Ectodermal cell (in vitro differentiated cells): Measurements from ENCODE around the gene PPFIBP2.

Source experiments
- H3K27ac ChIP-seq: 2 replicates; pipeline ENCODE4 v1.7.0; 2013; ENCODE audit warnings: mild to moderate bottlenecking, low read depth, low read length; ENCODE audit not compliant: insufficient read depth, poor library complexity, severe bottlenecking
- H3K27me3 ChIP-seq: 2 replicates; pipeline ENCODE4 v1.7.0; 2013; ENCODE audit warnings: mild to moderate bottlenecking, low read length; ENCODE audit not compliant: insufficient read depth, control insufficient read depth, poor library complexity, severe bottlenecking
- H3K36me3 ChIP-seq: one replicate; pipeline ENCODE4 v1.7.0; 2013; ENCODE audit warnings: low read length; ENCODE audit not compliant: control insufficient read depth, insufficient read depth
- H3K4me1 ChIP-seq: one replicate; pipeline ENCODE4 v1.7.0; 2013; ENCODE audit warnings: low read length; ENCODE audit not compliant: control insufficient read depth, insufficient read depth
- H3K4me3 ChIP-seq: 2 replicates; pipeline ENCODE4 v1.7.0; 2013; ENCODE audit warnings: low read depth, low read length, control low read depth; ENCODE audit not compliant: insufficient read depth
- H3K9me3 ChIP-seq: 2 replicates; pipeline ENCODE4 v1.7.0; 2013; ENCODE audit warnings: mild to moderate bottlenecking, low read length, moderate library complexity; ENCODE audit not compliant: control insufficient read depth
- WGBS, 2 experiments: methylation state at CpG; one replicate each; pipeline ENCODE4 v1.1.7; 2013; ENCODE audit warnings: missing lambda C conversion rate in 2 of 2; 5-methylcytosine and 5-hydroxymethylcytosine counted together

Gene PPFIBP2

DNA sequence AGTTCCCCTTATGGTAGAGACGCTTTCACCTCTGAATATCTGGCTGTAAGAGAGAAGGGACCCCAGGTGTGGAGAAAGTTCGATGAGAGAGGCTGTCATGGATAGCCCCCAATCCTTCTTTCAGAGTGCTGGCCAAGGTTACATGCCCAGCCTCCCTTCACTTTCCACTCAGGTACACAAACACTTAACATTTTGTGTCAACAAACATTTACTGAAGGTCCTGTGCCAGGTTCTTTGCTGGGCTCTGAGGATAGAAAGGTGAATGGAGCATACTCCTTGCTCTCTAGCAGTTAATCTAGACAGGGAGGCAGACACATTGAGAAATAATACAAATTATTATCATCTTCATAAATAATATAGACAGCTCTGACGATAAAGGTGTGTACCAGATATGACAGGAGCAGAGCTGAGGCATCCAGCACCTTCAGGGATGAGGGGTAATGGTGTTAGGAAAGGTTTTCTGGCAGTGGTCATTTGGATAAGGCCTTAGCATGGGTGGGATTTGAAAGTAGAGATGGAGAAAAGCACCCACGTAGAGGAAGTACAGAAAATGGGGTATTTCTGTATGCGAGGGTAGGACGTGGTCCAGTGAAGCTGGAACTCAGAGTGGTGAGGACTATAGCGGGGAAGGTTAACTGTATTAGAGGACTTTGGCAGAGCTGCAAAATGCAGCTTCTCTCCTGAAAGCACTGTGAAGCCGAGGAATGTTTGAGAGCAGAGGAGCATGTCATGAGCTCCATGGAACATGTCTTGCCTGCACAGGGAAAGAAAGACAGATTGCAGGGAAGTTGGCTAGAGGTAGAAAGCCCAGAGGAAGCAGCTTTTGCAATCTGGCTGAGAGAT, 19.6 kb downstream of the PPFIBP2 start:
- WGBS, 2 experiments: 91 to 96% methylated on average over 8 of the region's 8 CpGs
- Histone ChIP-seq H3K36me3 (no peaks in the 10 kb centered on the region), H3K4me1 (no peaks in the 10 kb centered on the region), H3K4me3 (no peak overlapping the region), H3K27me3 (no peaks in the 10 kb centered on the region), H3K27ac (no peak overlapping the region), H3K9me3 (no peaks in the 10 kb centered on the region)

GRCh38 chr11:7534042-7534378, 20.2 kb downstream of the PPFIBP2 start:
- H3K4me3 ChIP-seq: no peak overlapping the region
- no peaks in the 10 kb centered on the region for H3K36me3 ChIP-seq
- no peaks in the 10 kb centered on the region for H3K27me3 ChIP-seq
- H3K4me1 ChIP-seq: no peaks in the 10 kb centered on the region
- no peaks in the 10 kb centered on the region for H3K9me3 ChIP-seq
- no peak overlapping the region for H3K27ac ChIP-seq

DNA sequence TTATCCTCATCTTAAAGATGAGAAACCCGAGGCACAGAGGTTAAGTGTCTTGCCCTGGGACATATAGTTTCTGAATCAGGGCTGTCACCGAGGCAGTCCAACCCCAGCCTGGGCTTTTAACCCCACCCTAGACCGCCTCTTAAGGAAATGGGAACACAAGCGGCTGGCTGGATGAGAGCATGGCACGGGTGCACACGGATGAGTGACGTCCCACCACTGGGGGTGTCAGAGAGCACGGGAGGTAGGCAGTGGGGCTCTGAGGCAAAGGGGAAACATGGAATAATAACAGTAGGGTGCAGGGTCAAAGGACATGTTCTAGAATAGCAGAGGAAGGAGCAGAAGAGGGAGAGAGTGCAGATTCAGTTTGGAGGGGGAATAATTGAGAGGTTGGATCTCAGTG, 22.3 kb downstream of the PPFIBP2 start:
- Histone ChIP-seq H3K9me3 (no peaks in the 10 kb centered on the region), H3K4me1 (no peaks in the 10 kb centered on the region), H3K27ac (no peak overlapping the region), H3K36me3 (no peaks in the 10 kb centered on the region), H3K4me3 (no peak overlapping the region), H3K27me3 (no peaks in the 10 kb centered on the region)
- 45 to 46% methylated on average over 8 of the region's 8 CpGs for WGBS, 2 experiments

GRCh38 chr11:7537265-7537664, 23.5 kb downstream of the PPFIBP2 start:
- 91 to 92% methylated on average over 6 of the region's 6 CpGs for WGBS, 2 experiments
- Histone ChIP-seq H3K36me3 (no peaks in the 10 kb centered on the region), H3K9me3 (no peaks in the 10 kb centered on the region), H3K27ac (no peak overlapping the region), H3K4me3 (no peak overlapping the region), H3K4me1 (no peaks in the 10 kb centered on the region), H3K27me3 (no peaks in the 10 kb centered on the region)

DNA sequence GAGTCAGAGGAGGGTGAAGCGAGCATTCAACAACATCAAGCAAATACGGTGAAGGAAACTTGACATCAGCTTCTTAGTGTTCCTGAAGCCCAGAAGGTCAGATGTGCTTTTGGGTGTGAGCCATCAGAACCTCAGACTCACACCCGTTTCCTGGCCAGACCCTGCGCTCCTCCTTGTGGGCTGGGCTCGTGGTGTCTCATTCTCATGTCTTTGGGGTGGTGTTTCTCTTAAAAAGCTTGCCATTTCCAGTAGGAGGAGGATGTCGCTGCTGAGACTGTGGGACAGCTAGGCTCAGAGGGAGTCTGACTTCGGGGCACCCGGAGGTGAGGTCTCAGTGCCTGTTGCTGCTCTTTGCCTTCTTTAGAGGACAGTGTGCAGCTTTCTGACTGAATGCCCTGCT, 24.2 kb downstream of the PPFIBP2 start:
- Histone ChIP-seq H3K36me3 (no peaks in the 10 kb centered on the region), H3K9me3 (no peaks in the 10 kb centered on the region), H3K4me1 (no peaks in the 10 kb centered on the region), H3K27me3 (no peaks in the 10 kb centered on the region), H3K27ac (no peak overlapping the region), H3K4me3 (no peak overlapping the region)
- WGBS, 2 experiments: 94 to 95% methylated on average over 8 of the region's 8 CpGs

GRCh38 chr11:7538466-7539454, 25.0 kb downstream of the PPFIBP2 start:
- no peak overlapping the region for H3K27ac ChIP-seq
- H3K4me3 ChIP-seq: no peak overlapping the region
- WGBS, 2 experiments: 89 to 91% methylated on average over 12 of the region's 12 CpGs
- no peaks in the 10 kb centered on the region for H3K36me3 ChIP-seq
- H3K27me3 ChIP-seq: no peaks in the 10 kb centered on the region
- H3K4me1 ChIP-seq: no peaks in the 10 kb centered on the region
- no peaks in the 10 kb centered on the region for H3K9me3 ChIP-seq

DNA sequence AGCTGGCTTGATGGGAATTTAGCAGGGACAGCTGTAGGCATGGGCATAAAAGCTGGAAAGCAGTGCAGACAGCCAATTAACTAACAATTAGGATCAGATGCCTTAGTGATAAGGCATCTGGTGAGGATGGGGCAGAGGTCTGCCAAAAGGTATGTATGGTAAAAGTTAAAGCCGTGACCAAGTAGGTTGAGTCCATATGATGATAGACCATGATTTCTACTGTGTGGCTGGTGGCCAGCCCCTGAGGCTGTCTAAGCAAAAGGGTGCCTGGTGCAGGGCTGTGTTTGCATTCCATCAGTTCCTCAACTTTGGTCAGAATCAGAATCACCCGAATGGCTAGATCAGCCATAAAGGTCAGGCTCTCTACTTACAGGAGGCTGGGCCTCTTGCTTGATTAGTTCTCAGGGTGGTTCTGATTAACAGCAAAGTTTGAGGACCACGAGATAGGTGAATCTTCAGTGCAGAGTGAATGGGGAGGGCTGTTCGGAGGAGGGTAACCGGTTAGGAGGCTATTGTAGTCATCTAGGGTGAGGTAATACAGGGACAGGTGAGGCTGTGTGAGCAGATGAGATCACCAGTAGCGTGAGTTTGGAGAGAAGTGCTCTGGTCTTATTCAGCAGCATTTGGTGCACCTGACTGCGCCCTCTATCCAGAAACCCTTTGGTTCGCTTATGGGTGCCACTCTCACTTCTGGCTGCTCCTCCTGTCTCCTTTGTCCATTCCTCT, 27.2 kb downstream of the PPFIBP2 start:
- no peak overlapping the region for H3K4me3 ChIP-seq
- no peaks in the 10 kb centered on the region for H3K4me1 ChIP-seq
- H3K27ac ChIP-seq: no peak overlapping the region
- WGBS, 2 experiments: 93 to 95% methylated on average over 8 of the region's 8 CpGs
- no peaks in the 10 kb centered on the region for H3K27me3 ChIP-seq
- H3K9me3 ChIP-seq: no peaks in the 10 kb centered on the region
- no peaks in the 10 kb centered on the region for H3K36me3 ChIP-seq

DNA sequence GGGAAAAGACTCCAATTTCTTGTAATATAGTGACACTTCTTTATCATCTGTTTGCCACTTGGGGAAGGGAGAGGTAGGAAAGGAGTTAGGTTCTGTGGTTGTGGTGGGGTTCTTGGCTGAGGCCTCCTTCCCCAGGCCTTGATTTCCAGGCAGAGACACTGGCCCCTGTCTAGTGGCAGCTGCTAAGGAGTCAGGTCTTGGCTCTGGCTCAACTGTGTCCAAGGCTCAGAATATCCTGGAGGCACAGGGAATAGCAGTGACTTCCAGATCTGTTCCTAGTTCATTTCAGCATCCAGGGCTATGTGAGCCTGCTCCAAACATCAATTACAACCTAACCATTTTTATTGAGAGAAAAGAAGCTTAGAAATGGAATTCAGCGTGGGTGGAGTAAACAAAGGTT, 29.5 kb downstream of the PPFIBP2 start:
- H3K27me3 ChIP-seq: no peaks in the 10 kb centered on the region
- no peak overlapping the region for H3K27ac ChIP-seq
- H3K4me1 ChIP-seq: no peaks in the 10 kb centered on the region
- WGBS, 2 experiments: 89 to 100% methylated on average over 1 of the region's 1 CpG
- no peak overlapping the region for H3K4me3 ChIP-seq
- no peaks in the 10 kb centered on the region for H3K9me3 ChIP-seq
- no peaks in the 10 kb centered on the region for H3K36me3 ChIP-seq

- 95 to 97% methylated on average over 3 of the region's 3 CpGs for WGBS, 2 experiments
- no peaks in the 10 kb centered on the region for H3K36me3 ChIP-seq
- no peaks in the 10 kb centered on the region for H3K9me3 ChIP-seq
- no peaks in the 10 kb centered on the region for H3K4me1 ChIP-seq
- no peaks in the 10 kb centered on the region for H3K27me3 ChIP-seq
- H3K27ac ChIP-seq: no peak overlapping the region
- no peak overlapping the region for H3K4me3 ChIP-seq
These were observed 30.2 kb downstream of the PPFIBP2 start for GRCh38 chr11:7544021-7544420.

- Histone ChIP-seq H3K27ac (no peak overlapping the region), H3K36me3 (no peaks in the 10 kb centered on the region), H3K4me3 (no peak overlapping the region), H3K9me3 (no peaks in the 10 kb centered on the region), H3K27me3 (no peaks in the 10 kb centered on the region), H3K4me1 (no peaks in the 10 kb centered on the region)
- 88% methylated on average over 3 to 4 of the region's 4 CpGs for WGBS, 2 experiments
These were observed 31.8 kb downstream of the PPFIBP2 start for GRCh38 chr11:7545611-7546010.
